SK-N-SH treated with all-trans-retinoic acid at 6 μM for 48 hours (cell line): ENCODE data around the gene KLHL42.

Source experiments
- CREB5 ChIP-seq: fragments of 250-450 bp; sonication (Bioruptor Pico); IDR thresholded peaks from 2 replicates; pipeline ENCODE4 v1.5.1; 2020; ENCODE audit warnings: low read depth, mild to moderate bottlenecking, moderate library complexity
- PATZ1 ChIP-seq: fragments of 250-450 bp; sonication (Bioruptor Pico); IDR thresholded peaks from 2 replicates; pipeline ENCODE4 v1.8.0; 2020; ENCODE audit warnings: mild to moderate bottlenecking, moderate library complexity, borderline replicate concordance
- PPARA ChIP-seq: fragments of 250-450 bp; sonication (Bioruptor Pico); IDR thresholded peaks from 2 replicates; pipeline ENCODE4 v1.5.0; 2020; ENCODE audit warnings: mild to moderate bottlenecking, borderline replicate concordance
- SNAI2 ChIP-seq: fragments of 250-450 bp; sonication (Bioruptor Pico); IDR thresholded peaks from 2 replicates; pipeline ENCODE4 v1.5.0; 2020; ENCODE audit warnings: mild to moderate bottlenecking, moderate library complexity
- TOX ChIP-seq: fragments of 250-450 bp; sonication (Bioruptor Pico); IDR thresholded peaks from 2 replicates; pipeline ENCODE4 v1.8.0; 2021; ENCODE audit warnings: mild to moderate bottlenecking, moderate library complexity, borderline replicate concordance
- ZFP3 ChIP-seq: fragments of 250-450 bp; sonication (Bioruptor Pico); IDR thresholded peaks from 2 replicates; pipeline ENCODE4 v1.5.0; 2020; ENCODE audit warnings: mild to moderate bottlenecking, moderate library complexity

GRCh38 chr12:27807063-27807703 is 27.1 kb downstream of the KLHL42 start:
- TF ChIP-seq PPARA (CRISPR knock-in tag) (no peak), CREB5 (no peak), PATZ1 (no peak), ZFP3 (CRISPR knock-in tag) (no peak), SNAI2 (CRISPR knock-in tag) (no peak), TOX (CRISPR knock-in tag) (no peak)
